Esophagus squamous epithelium (tissue), 4 donors: ENCODE results near the gene RARA.

Source experiments
- POLR2A ChIP-seq, 4 donors: fragments of 450-650 bp; IDR thresholded peaks; one replicate each; pipeline ENCODE4 v1.6.1; 2017; ENCODE audit warnings: antibody characterized with exemption in 4 of 4, mild to moderate bottlenecking in 4 of 4, moderate library complexity in 3 of 4
- TF ChIP-seq, protein P1 (sequence below), 6 experiments: fragments of 450-650 bp in 4 of 6; fragments of 200-600 bp in 2 of 6; sonication (generic) in 2 of 6; IDR thresholded peaks; one replicate each; pipeline ENCODE4 v1.5.1; 2016 to 2019; ENCODE audit warnings: antibody characterized with exemption in 6 of 6, mild to moderate bottlenecking in 4 of 6, moderate library complexity in 4 of 6

- TF ChIP-seq, protein P1, sequence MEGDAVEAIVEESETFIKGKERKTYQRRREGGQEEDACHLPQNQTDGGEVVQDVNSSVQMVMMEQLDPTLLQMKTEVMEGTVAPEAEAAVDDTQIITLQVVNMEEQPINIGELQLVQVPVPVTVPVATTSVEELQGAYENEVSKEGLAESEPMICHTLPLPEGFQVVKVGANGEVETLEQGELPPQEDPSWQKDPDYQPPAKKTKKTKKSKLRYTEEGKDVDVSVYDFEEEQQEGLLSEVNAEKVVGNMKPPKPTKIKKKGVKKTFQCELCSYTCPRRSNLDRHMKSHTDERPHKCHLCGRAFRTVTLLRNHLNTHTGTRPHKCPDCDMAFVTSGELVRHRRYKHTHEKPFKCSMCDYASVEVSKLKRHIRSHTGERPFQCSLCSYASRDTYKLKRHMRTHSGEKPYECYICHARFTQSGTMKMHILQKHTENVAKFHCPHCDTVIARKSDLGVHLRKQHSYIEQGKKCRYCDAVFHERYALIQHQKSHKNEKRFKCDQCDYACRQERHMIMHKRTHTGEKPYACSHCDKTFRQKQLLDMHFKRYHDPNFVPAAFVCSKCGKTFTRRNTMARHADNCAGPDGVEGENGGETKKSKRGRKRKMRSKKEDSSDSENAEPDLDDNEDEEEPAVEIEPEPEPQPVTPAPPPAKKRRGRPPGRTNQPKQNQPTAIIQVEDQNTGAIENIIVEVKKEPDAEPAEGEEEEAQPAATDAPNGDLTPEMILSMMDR (IDR thresholded peaks at IDR 0.05): no peak
- TF ChIP-seq POLR2A (IDR thresholded peaks at IDR 0.05): no peak
Measured at GRCh38 chr17:40312131-40312731, 3.3 kb downstream of the RARA start.
